ENCODE measurements around the gene ATG13. TPM values are rescaled to one million over a fixed set of nuclear protein-coding genes. Genes with fewer than 3 reads are reported as not detected.

ATG13 gene
- total and polyA plus RNA-seq, 2 of the 8 experiments (the other 6 are each of a cell fraction or from before 2014, with no cell fraction given): 65.0 to 77.4 TPM

GRCh38 chr11:46604796-46605195 lies 12.6 kb upstream of the ATG13 start:
- no peaks in the 10 kb centered on the region for H3K27me3 ChIP-seq (replicated peaks in 1 of 4; ENCODE audit: control insufficient read depth in 3 of 4, extremely low read depth in 1 of 4, insufficient read depth in 3 of 4, low read length in 3 of 4)
- no peaks in the 10 kb centered on the region for H3K23me2 ChIP-seq (ENCODE audit: low read depth, low read length)
- no peak overlapping the region for H3K9ac ChIP-seq (replicated peaks in 1 of 4; ENCODE audit: extremely low read depth in 1 of 4, low read depth in 3 of 4, low read length in 3 of 4)
- H3K27ac ChIP-seq (ENCODE audit: low read depth, low read length): no peak overlapping the region
- no peak overlapping the region for H2BK5ac ChIP-seq (ENCODE audit: low read depth, low read length)
- FAIRE-seq (no peak), DNase-seq (ENCODE audit: low read depth in 1 of 2, low spot score in 2 of 2) (no peak)
- no peaks in the 10 kb centered on the region for H3K4me1 ChIP-seq (replicated peaks in 1 of 4; ENCODE audit: control insufficient read depth in 3 of 4, insufficient read depth in 4 of 4, low read length in 3 of 4)
- H3K4me3 ChIP-seq (ENCODE audit: extremely low read depth in 1 of 4, insufficient read depth in 2 of 4, low read depth in 3 of 4, low read length in 4 of 4): no peak overlapping the region
- TF ChIP-seq EGR1 (IDR thresholded peaks at IDR 0.05; ENCODE audit: borderline replicate concordance, low read depth, low read length) (no peak), CTCF (IDR thresholded peaks at IDR 0.05; ENCODE audit: control extremely low read depth in 1 of 3, insufficient read depth in 1 of 3, low read depth in 1 of 3, low read length in 3 of 3) (no peak), RXRA (IDR thresholded peaks at IDR 0.05; ENCODE audit: insufficient read depth, low read depth, low read length) (no peak), RBBP5 (IDR thresholded peaks at IDR 0.05; ENCODE audit: borderline replicate concordance, low read depth, low read length) (no peak)
- H3K4ac ChIP-seq (replicated peaks; ENCODE audit: insufficient read length, low read depth, low read length): no peak overlapping the region
- H3K56ac ChIP-seq (replicated peaks; ENCODE audit: insufficient read length, low read depth, low read length): no peak overlapping the region
- H2BK20ac ChIP-seq (ENCODE audit: low read length): no peak overlapping the region
- H3K14ac ChIP-seq (ENCODE audit: insufficient read length): no peak overlapping the region
- H3K79me1 ChIP-seq (ENCODE audit: low read depth, low read length): no peaks in the 10 kb centered on the region
- no peak overlapping the region for H3K23ac ChIP-seq (ENCODE audit: insufficient read length)
- no peak overlapping the region for H3K4me2 ChIP-seq (ENCODE audit: insufficient read depth in 1 of 2, low read depth in 2 of 2, low read length in 2 of 2)
- no peak overlapping the region for H4K91ac ChIP-seq (replicated peaks; ENCODE audit: insufficient read length, low read length)
- H2BK15ac ChIP-seq (ENCODE audit: low read length): no peak overlapping the region
- ChIA-PET POLR2A (ENCODE audit: partially characterized antibody) (no interaction called here), CTCF (ENCODE audit: partially characterized antibody) (interaction anchor here (0.6 kb wide), 1 partner anchor 74 kb away, joined by 3 read pairs; no protein-coding TSS in a partner anchor)
- H2BK12ac ChIP-seq (ENCODE audit: low read depth, low read length): no peak overlapping the region
- no peak overlapping the region for H4K8ac ChIP-seq (ENCODE audit: extremely low read depth, insufficient read depth, low read length)
- no peaks in the 10 kb centered on the region for H4K20me1 ChIP-seq (replicated peaks in 1 of 2; ENCODE audit: control insufficient read depth in 1 of 2, insufficient read depth in 2 of 2, low read length in 2 of 2)
- no peaks in the 10 kb centered on the region for H3K9me3 ChIP-seq (ENCODE audit: insufficient read depth in 2 of 2, low read depth in 1 of 2, low read length in 1 of 2)
- no peak overlapping the region for H3K18ac ChIP-seq (ENCODE audit: extremely low read depth, low read length)
- H3K36me3 ChIP-seq (ENCODE audit: control insufficient read depth in 2 of 4, insufficient read depth in 4 of 4, low read length in 3 of 4): no peaks in the 10 kb centered on the region
- WGBS, 2 experiments (ENCODE audit: extremely low coverage in 1 of 2, insufficient coverage in 1 of 2, insufficient read length in 1 of 2, insufficient replicate concordance in 2 of 2, low coverage in 1 of 2, low lambda C conversion rate in 2 of 2, missing lambda C conversion rate in 1 of 2): 87% methylated on average over 1 of the region's 1 CpG; no CpG with 5 or more reads in 1 of the 2 experiments
- H4K5ac ChIP-seq (ENCODE audit: insufficient read length, low read depth, low read length): no peak overlapping the region
- H2BK120ac ChIP-seq (replicated peaks; ENCODE audit: low read depth, low read length): no peak overlapping the region
- H2AK5ac ChIP-seq (ENCODE audit: low read depth, low read length): no peak overlapping the region
- H3K79me2 ChIP-seq (ENCODE audit: control insufficient read depth in 1 of 2, insufficient read depth in 2 of 2, low read length in 2 of 2): no peaks in the 10 kb centered on the region
- H2AFZ ChIP-seq (ENCODE audit: low read length): no peak overlapping the region

Data from H1 (cell line).